WERI-Rb-1 (cell line): ENCODE measurements around the gene CMKLR1.

Experiments used
- DNase-seq: peaks from one replicate; pipeline ENCODE4 v3.0.0-alpha.2; 2020
- H3K27ac ChIP-seq: fragments of 250-450 bp; sonication (Bioruptor Pico); 2 replicates; pipeline ENCODE4 v1.5.1; 2020; ENCODE audit warnings: mild to moderate bottlenecking, moderate library complexity
- H3K27me3 ChIP-seq: fragments of 250-450 bp; sonication (Bioruptor Pico); 2 replicates; pipeline ENCODE4 v1.5.1; 2021; ENCODE audit warnings: mild to moderate bottlenecking, low read depth, moderate library complexity; ENCODE audit not compliant: insufficient read depth, severe bottlenecking
- H3K36me3 ChIP-seq: fragments of 250-450 bp; sonication (Bioruptor Pico); 2 replicates; pipeline ENCODE4 v1.5.1; 2020; ENCODE audit warnings: mild to moderate bottlenecking, moderate library complexity
- H3K4me3 ChIP-seq: 2 replicates; pipeline ENCODE4 v1.5.1; 2011; ENCODE audit warnings: low read depth, mild to moderate bottlenecking, control low read depth, low read length
- H3K9me3 ChIP-seq: fragments of 250-450 bp; sonication (Bioruptor Pico); 2 replicates; pipeline ENCODE4 v1.5.1; 2021; ENCODE audit warnings: mild to moderate bottlenecking, moderate library complexity; ENCODE audit not compliant: severe bottlenecking
- CTCF ChIP-seq: IDR thresholded peaks from 2 replicates; pipeline ENCODE4 v1.5.1; 2011; ENCODE audit warnings: low read depth, mild to moderate bottlenecking, control low read depth, inconsistent platforms, low read length

The CMKLR1 gene

GRCh38 chr12:108368089-108368488 is 29.0 kb upstream of the CMKLR1 start:
- Histone ChIP-seq H3K9me3 (peaks cover under 1% of the 10 kb centered on the region), H3K36me3 (no peaks in the 10 kb centered on the region), H3K27me3 (peaks cover 30% of the 10 kb centered on the region), H3K27ac (no peak overlapping the region), H3K4me3 (no peak overlapping the region)
- no peak for TF ChIP-seq CTCF
- no peak for DNase-seq

GRCh38 chr12:108367436-108367835 is 28.3 kb upstream of the CMKLR1 start:
- no peak for TF ChIP-seq CTCF
- Histone ChIP-seq H3K4me3 (no peak overlapping the region), H3K27ac (no peak overlapping the region), H3K27me3 (peaks cover 30% of the 10 kb centered on the region), H3K36me3 (no peaks in the 10 kb centered on the region), H3K9me3 (no peaks in the 10 kb centered on the region)
- DNase-seq, result no peak

- TF ChIP-seq CTCF, result no peak
- Histone ChIP-seq H3K9me3 (no peaks in the 10 kb centered on the region), H3K27me3 (peaks cover 18% of the 10 kb centered on the region), H3K36me3 (no peaks in the 10 kb centered on the region), H3K27ac (no peak overlapping the region), H3K4me3 (no peak overlapping the region)
- no peak for DNase-seq
These were observed 26.2 kb upstream of the CMKLR1 start for GRCh38 chr12:108365324-108365723.

GRCh38 chr12:108364879-108365278 is 25.8 kb upstream of the CMKLR1 start:
- no peak overlapping the region for H3K4me3 ChIP-seq
- no peaks in the 10 kb centered on the region for H3K9me3 ChIP-seq
- no peaks in the 10 kb centered on the region for H3K36me3 ChIP-seq
- TF ChIP-seq CTCF, result no peak
- no peak overlapping the region for H3K27ac ChIP-seq
- peaks cover 15% of the 10 kb centered on the region for H3K27me3 ChIP-seq
- DNase-seq, result no peak

- Histone ChIP-seq H3K4me3 (no peak overlapping the region), H3K27me3 (peaks cover 8% of the 10 kb centered on the region), H3K9me3 (no peaks in the 10 kb centered on the region), H3K36me3 (no peaks in the 10 kb centered on the region), H3K27ac (no peak overlapping the region)
- DNase-seq, result no peak
- TF ChIP-seq CTCF, result no peak
These were observed 24.5 kb upstream of the CMKLR1 start for GRCh38 chr12:108363565-108363964.

- H3K27ac ChIP-seq, result no peak overlapping the region
- TF ChIP-seq CTCF, result no peak
- H3K4me3 ChIP-seq, result no peak overlapping the region
- H3K9me3 ChIP-seq, result no peaks in the 10 kb centered on the region
- H3K27me3 ChIP-seq, result peaks cover 6% of the 10 kb centered on the region
- no peaks in the 10 kb centered on the region for H3K36me3 ChIP-seq
- no peak for DNase-seq
These were observed 24.1 kb upstream of the CMKLR1 start for GRCh38 chr12:108363165-108363564.
